ENCODE data around the gene PCSK5.

Gene PCSK5

GRCh38 chr9:76227156-76227555 is 336.7 kb downstream of the PCSK5 start:
- Histone ChIP-seq H3K27me3 (ENCODE audit: insufficient read depth, low read length) (no peaks in the 10 kb centered on the region), H3K36me3 (ENCODE audit: insufficient read depth, low read depth, low read length) (no peaks in the 10 kb centered on the region), H3K4me3 (ENCODE audit: low read length) (no peak overlapping the region), H3K4me1 (ENCODE audit: insufficient read depth, low read length) (no peaks in the 10 kb centered on the region), H3K27ac (ENCODE audit: low read length) (no peak overlapping the region), H3K9me3 (ENCODE audit: insufficient read depth, low read depth, low read length) (no peaks in the 10 kb centered on the region), H3K9ac (ENCODE audit: low read depth, low read length) (no peak overlapping the region)

GRCh38 chr9:76231001-76231400 is 340.5 kb downstream of the PCSK5 start:
- Histone ChIP-seq H3K4me1 (ENCODE audit: insufficient read depth, low read length) (no peaks in the 10 kb centered on the region), H3K4me3 (ENCODE audit: low read length) (no peak overlapping the region), H3K27me3 (ENCODE audit: insufficient read depth, low read length) (no peaks in the 10 kb centered on the region), H3K36me3 (ENCODE audit: insufficient read depth, low read depth, low read length) (no peaks in the 10 kb centered on the region), H3K27ac (ENCODE audit: low read length) (no peak overlapping the region), H3K9me3 (ENCODE audit: insufficient read depth, low read depth, low read length) (no peaks in the 10 kb centered on the region), H3K9ac (ENCODE audit: low read depth, low read length) (no peak overlapping the region)

- H3K27ac ChIP-seq (ENCODE audit: low read length), result no peak overlapping the region
- H3K9me3 ChIP-seq (ENCODE audit: insufficient read depth, low read depth, low read length), result no peaks in the 10 kb centered on the region
These were observed 342.5 kb downstream of the PCSK5 start for GRCh38 chr9:76232861-76233489.

GRCh38 chr9:76240578-76240977 is 350.1 kb downstream of the PCSK5 start:
- Histone ChIP-seq H3K4me1 (ENCODE audit: insufficient read depth, low read length) (no peaks in the 10 kb centered on the region), H3K27me3 (ENCODE audit: insufficient read depth, low read length) (no peaks in the 10 kb centered on the region), H3K4me3 (ENCODE audit: low read length) (no peak overlapping the region), H3K36me3 (ENCODE audit: insufficient read depth, low read depth, low read length) (no peaks in the 10 kb centered on the region), H3K27ac (ENCODE audit: low read length) (no peak overlapping the region), H3K9me3 (ENCODE audit: insufficient read depth, low read depth, low read length) (no peaks in the 10 kb centered on the region), H3K9ac (ENCODE audit: low read depth, low read length) (no peak overlapping the region)

More at GRCh38 chr9:76232861-76233489, 342.5 kb downstream of the PCSK5 start:
- H3K9ac ChIP-seq (ENCODE audit: low read depth, low read length), result no peak overlapping the region
- no peaks in the 10 kb centered on the region for H3K36me3 ChIP-seq (ENCODE audit: insufficient read depth, low read depth, low read length)
- H3K4me1 ChIP-seq (ENCODE audit: insufficient read depth, low read length), result no peaks in the 10 kb centered on the region
- no peaks in the 10 kb centered on the region for H3K27me3 ChIP-seq (ENCODE audit: insufficient read depth, low read length)
- no peak overlapping the region for H3K4me3 ChIP-seq (ENCODE audit: low read length)

- H3K36me3 ChIP-seq (ENCODE audit: insufficient read depth, low read depth, low read length), result no peaks in the 10 kb centered on the region
- H3K9me3 ChIP-seq (ENCODE audit: insufficient read depth, low read depth, low read length), result no peaks in the 10 kb centered on the region
- H3K4me1 ChIP-seq (ENCODE audit: insufficient read depth, low read length), result no peaks in the 10 kb centered on the region
- no peaks in the 10 kb centered on the region for H3K27me3 ChIP-seq (ENCODE audit: insufficient read depth, low read length)
- no peak overlapping the region for H3K27ac ChIP-seq (ENCODE audit: low read length)
- H3K4me3 ChIP-seq (ENCODE audit: low read length), result no peak overlapping the region
- H3K9ac ChIP-seq (ENCODE audit: low read depth, low read length), result no peak overlapping the region
These were observed 355.0 kb downstream of the PCSK5 start for GRCh38 chr9:76245518-76245917.

- H3K36me3 ChIP-seq (ENCODE audit: insufficient read depth, low read depth, low read length), result no peaks in the 10 kb centered on the region
- H3K9me3 ChIP-seq (ENCODE audit: insufficient read depth, low read depth, low read length), result no peaks in the 10 kb centered on the region
- no peaks in the 10 kb centered on the region for H3K27me3 ChIP-seq (ENCODE audit: insufficient read depth, low read length)
- no peak overlapping the region for H3K27ac ChIP-seq (ENCODE audit: low read length)
- H3K4me3 ChIP-seq (ENCODE audit: low read length), result no peak overlapping the region
- H3K9ac ChIP-seq (ENCODE audit: low read depth, low read length), result no peak overlapping the region
- H3K4me1 ChIP-seq (ENCODE audit: insufficient read depth, low read length), result no peaks in the 10 kb centered on the region
These were observed 356.2 kb downstream of the PCSK5 start for GRCh38 chr9:76246680-76247079.

GRCh38 chr9:76247426-76247825 is 357.0 kb downstream of the PCSK5 start:
- H3K9me3 ChIP-seq (ENCODE audit: insufficient read depth, low read depth, low read length), result no peaks in the 10 kb centered on the region
- H3K27me3 ChIP-seq (ENCODE audit: insufficient read depth, low read length), result no peaks in the 10 kb centered on the region
- no peak overlapping the region for H3K9ac ChIP-seq (ENCODE audit: low read depth, low read length)
- no peak overlapping the region for H3K27ac ChIP-seq (ENCODE audit: low read length)
- H3K4me1 ChIP-seq (ENCODE audit: insufficient read depth, low read length), result no peaks in the 10 kb centered on the region
- no peaks in the 10 kb centered on the region for H3K36me3 ChIP-seq (ENCODE audit: insufficient read depth, low read depth, low read length)
- no peak overlapping the region for H3K4me3 ChIP-seq (ENCODE audit: low read length)

GRCh38 chr9:76249309-76249708 is 358.8 kb downstream of the PCSK5 start:
- no peak overlapping the region for H3K27ac ChIP-seq (ENCODE audit: low read length)
- no peak overlapping the region for H3K4me3 ChIP-seq (ENCODE audit: low read length)
- no peaks in the 10 kb centered on the region for H3K36me3 ChIP-seq (ENCODE audit: insufficient read depth, low read depth, low read length)
- H3K9me3 ChIP-seq (ENCODE audit: insufficient read depth, low read depth, low read length), result no peaks in the 10 kb centered on the region
- no peaks in the 10 kb centered on the region for H3K27me3 ChIP-seq (ENCODE audit: insufficient read depth, low read length)
- no peak overlapping the region for H3K9ac ChIP-seq (ENCODE audit: low read depth, low read length)
- H3K4me1 ChIP-seq (ENCODE audit: insufficient read depth, low read length), result no peaks in the 10 kb centered on the region

- Histone ChIP-seq H3K27me3 (ENCODE audit: insufficient read depth, low read length) (no peaks in the 10 kb centered on the region), H3K9ac (ENCODE audit: low read depth, low read length) (no peak overlapping the region), H3K4me3 (ENCODE audit: low read length) (no peak overlapping the region), H3K4me1 (ENCODE audit: insufficient read depth, low read length) (no peaks in the 10 kb centered on the region), H3K9me3 (ENCODE audit: insufficient read depth, low read depth, low read length) (no peaks in the 10 kb centered on the region), H3K36me3 (ENCODE audit: insufficient read depth, low read depth, low read length) (no peaks in the 10 kb centered on the region), H3K27ac (ENCODE audit: low read length) (no peak overlapping the region)
These were observed 365.4 kb downstream of the PCSK5 start for GRCh38 chr9:76255781-76256455.

- Histone ChIP-seq H3K4me3 (ENCODE audit: low read length) (no peak overlapping the region), H3K9me3 (ENCODE audit: insufficient read depth, low read depth, low read length) (no peaks in the 10 kb centered on the region), H3K9ac (ENCODE audit: low read depth, low read length) (no peak overlapping the region), H3K27me3 (ENCODE audit: insufficient read depth, low read length) (no peaks in the 10 kb centered on the region), H3K36me3 (ENCODE audit: insufficient read depth, low read depth, low read length) (no peaks in the 10 kb centered on the region), H3K4me1 (ENCODE audit: insufficient read depth, low read length) (no peaks in the 10 kb centered on the region), H3K27ac (ENCODE audit: low read length) (no peak overlapping the region)
These were observed 366.8 kb downstream of the PCSK5 start for GRCh38 chr9:76257311-76257710.

GRCh38 chr9:76266649-76267283 is 376.3 kb downstream of the PCSK5 start:
- Histone ChIP-seq H3K4me1 (ENCODE audit: insufficient read depth, low read length) (no peaks in the 10 kb centered on the region; the same call in 1 of the 2 replicates), H3K4me3 (ENCODE audit: low read length) (no peak overlapping the region), H3K9me3 (ENCODE audit: insufficient read depth, low read depth, low read length) (peaks cover 5% of the 10 kb centered on the region; the same call in 1 of the 2 replicates), H3K27me3 (ENCODE audit: insufficient read depth, low read length) (no peaks in the 10 kb centered on the region), H3K36me3 (ENCODE audit: insufficient read depth, low read depth, low read length) (no peaks in the 10 kb centered on the region), H3K9ac (ENCODE audit: low read depth, low read length) (no peak overlapping the region), H3K27ac (ENCODE audit: low read length) (no peak overlapping the region)

GRCh38 chr9:76267284-76267652 is 376.8 kb downstream of the PCSK5 start:
- no peak overlapping the region for H3K4me3 ChIP-seq (ENCODE audit: low read length)
- H3K36me3 ChIP-seq (ENCODE audit: insufficient read depth, low read depth, low read length), result no peaks in the 10 kb centered on the region
- no peaks in the 10 kb centered on the region; the same call in 1 of the 2 replicates for H3K4me1 ChIP-seq (ENCODE audit: insufficient read depth, low read length)
- H3K9ac ChIP-seq (ENCODE audit: low read depth, low read length), result no peak overlapping the region
- no peaks in the 10 kb centered on the region for H3K27me3 ChIP-seq (ENCODE audit: insufficient read depth, low read length)
- no peak overlapping the region for H3K27ac ChIP-seq (ENCODE audit: low read length)
- peaks cover 5% of the 10 kb centered on the region; the same call in 1 of the 2 replicates for H3K9me3 ChIP-seq (ENCODE audit: insufficient read depth, low read depth, low read length)
